BJ (cell line): Measurements from ENCODE around the gene SIN3B. TPM values are rescaled to one million over a fixed set of nuclear protein-coding genes. Genes with fewer than 3 reads are reported as not detected.

Experiments
- CTCF ChIA-PET: fragments of 350-600 bp; formaldehyde crosslinking; extraction: SDS; loops from one replicate; lab custom pipeline; 2021; ENCODE audit warnings: antibody characterized with exemption, inconsistent platforms; lab: Yijun Ruan, JAX
- POLR2A ChIA-PET: fragments of 300-600 bp; sonication (Branson Sonifier 250); formaldehyde crosslinking; extraction: SDS; loops from one replicate; lab custom pipeline; 2021; ENCODE audit warnings: antibody characterized with exemption; lab: Charles Lee
- DNase-seq: peaks from one replicate; pipeline ENCODE4 v3.0.0-alpha.2; 2011; ENCODE audit warnings: low read depth
- H3K27me3 ChIP-seq: 2 replicates; pipeline ENCODE4 v1.6.0; 2011; ENCODE audit warnings: low read length; ENCODE audit not compliant: control insufficient read depth, insufficient read depth
- H3K36me3 ChIP-seq: 2 replicates; pipeline ENCODE4 v1.5.1; 2011; ENCODE audit warnings: low read length; ENCODE audit not compliant: control insufficient read depth, insufficient read depth
- H3K4me3 ChIP-seq: 2 replicates; pipeline ENCODE4 v1.5.1; 2011; ENCODE audit warnings: low read depth, mild to moderate bottlenecking, control low read depth, low read length
- polyA plus RNA-seq: library from polyadenylated mRNA; depleted of rRNA; stranded (reverse); fragments of >200 nt; gene quantifications from 2 replicates; pipeline ENCODE4 v1.2.3, GENCODE V29; 2011
- TF ChIP-seq, protein P1 (sequence below): IDR thresholded peaks from 2 replicates; pipeline ENCODE4 v1.5.1; 2011; ENCODE audit warnings: low read depth, mild to moderate bottlenecking, control low read depth, inconsistent platforms, low read length, moderate library complexity; ENCODE audit not compliant: insufficient read depth

Gene SIN3B
- polyA plus RNA-seq, 1 experiment = 25.5 TPM

DNA sequence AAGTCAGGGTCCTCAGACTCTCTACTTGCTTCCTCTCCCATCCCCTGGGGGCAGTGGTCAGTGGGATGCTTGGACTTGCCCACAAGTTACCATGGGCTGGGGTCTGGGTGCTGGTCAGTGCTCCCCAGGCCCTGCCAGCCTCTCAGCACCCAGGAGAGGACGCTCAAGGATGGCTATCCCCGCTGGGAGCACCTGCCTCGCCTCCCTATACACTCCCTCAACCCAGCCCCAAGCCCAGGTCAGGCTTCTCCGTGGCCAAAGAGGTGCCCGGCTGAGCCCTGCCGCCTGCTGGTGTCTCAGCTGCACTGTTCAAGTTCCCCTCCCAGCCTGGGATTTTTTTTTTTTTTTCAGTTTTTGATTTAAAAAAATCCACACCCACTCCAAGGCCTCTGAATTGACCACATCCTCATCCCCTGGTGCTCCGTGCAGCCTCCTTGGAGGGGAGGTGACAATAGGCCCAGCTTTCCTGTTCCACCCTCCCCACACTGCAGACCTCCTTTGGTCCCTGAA, 70.4 kb downstream of the SIN3B start:
- Histone ChIP-seq H3K27me3 (no peaks in the 10 kb centered on the region), H3K4me3 (no peak overlapping the region), H3K36me3 (no peaks in the 10 kb centered on the region)
- TF ChIP-seq, protein P1, sequence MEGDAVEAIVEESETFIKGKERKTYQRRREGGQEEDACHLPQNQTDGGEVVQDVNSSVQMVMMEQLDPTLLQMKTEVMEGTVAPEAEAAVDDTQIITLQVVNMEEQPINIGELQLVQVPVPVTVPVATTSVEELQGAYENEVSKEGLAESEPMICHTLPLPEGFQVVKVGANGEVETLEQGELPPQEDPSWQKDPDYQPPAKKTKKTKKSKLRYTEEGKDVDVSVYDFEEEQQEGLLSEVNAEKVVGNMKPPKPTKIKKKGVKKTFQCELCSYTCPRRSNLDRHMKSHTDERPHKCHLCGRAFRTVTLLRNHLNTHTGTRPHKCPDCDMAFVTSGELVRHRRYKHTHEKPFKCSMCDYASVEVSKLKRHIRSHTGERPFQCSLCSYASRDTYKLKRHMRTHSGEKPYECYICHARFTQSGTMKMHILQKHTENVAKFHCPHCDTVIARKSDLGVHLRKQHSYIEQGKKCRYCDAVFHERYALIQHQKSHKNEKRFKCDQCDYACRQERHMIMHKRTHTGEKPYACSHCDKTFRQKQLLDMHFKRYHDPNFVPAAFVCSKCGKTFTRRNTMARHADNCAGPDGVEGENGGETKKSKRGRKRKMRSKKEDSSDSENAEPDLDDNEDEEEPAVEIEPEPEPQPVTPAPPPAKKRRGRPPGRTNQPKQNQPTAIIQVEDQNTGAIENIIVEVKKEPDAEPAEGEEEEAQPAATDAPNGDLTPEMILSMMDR = peak; percentile 51
- POLR2A ChIA-PET = no interaction called here
- CTCF ChIA-PET = interaction anchor here (1.5 to 1.8 kb wide), 2 partner anchors 12 to 127 kb away, joined by 3 to 11 read pairs; no protein-coding TSS in a partner anchor
- DNase-seq = no peak

DNA sequence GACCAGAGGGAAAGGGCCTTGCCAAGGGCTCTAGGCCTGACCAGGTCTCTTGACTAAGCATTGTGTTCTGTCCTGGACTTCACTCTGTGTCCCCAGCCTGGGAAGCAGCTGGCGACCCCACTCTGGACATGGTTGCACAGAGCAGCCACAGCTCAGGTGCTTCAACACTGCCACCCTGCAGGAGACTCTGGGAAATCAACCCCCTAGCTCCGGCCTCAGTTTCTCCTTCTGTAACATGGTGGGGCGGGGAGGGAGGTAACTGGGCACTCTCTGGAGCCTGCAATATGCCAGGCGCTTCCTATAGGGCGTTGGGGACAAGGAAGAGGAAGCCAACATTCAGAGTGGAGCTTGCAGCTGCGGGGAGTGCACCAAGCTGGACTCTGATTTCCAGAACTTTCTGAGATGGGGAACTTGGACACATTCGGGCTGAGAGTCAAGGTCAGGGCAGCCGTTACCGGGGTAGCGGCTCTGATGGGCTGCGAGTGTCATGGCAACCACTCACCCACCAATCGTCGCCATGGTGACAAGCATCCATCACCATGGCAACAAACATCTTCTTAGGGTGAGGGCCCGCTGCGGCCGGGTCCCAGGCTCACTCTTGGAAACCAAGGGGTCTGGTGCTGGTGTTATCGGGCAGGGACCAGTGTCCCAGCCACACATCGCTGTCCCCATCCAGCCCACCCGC, 72.4 kb downstream of the SIN3B start:
- ChIA-PET POLR2A (no interaction called here), CTCF (no interaction called here)
- DNase-seq = no peak
- H3K27me3 ChIP-seq = no peaks in the 10 kb centered on the region
- H3K36me3 ChIP-seq = no peaks in the 10 kb centered on the region
- TF ChIP-seq, protein P1 = no peak
- no peak overlapping the region for H3K4me3 ChIP-seq

DNA sequence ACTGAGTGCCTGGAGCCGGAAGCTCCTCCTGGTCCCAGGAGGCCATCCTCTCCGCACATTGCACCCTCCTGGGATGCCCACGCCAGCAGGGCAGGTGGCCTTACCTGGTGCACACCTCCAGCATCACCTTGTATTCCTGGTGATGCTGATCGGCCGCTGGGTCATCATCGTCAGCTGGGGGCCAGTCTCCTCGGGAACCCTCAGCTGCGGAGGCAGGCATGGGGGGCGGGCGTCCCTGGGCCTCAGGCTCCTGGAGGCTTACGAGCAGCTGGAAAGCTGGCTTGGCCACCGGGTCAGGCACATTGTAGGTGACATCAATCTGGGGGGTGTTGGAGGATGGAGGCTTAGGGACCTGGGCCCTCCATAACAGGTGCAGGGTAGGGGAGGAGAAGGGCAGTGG, 73.3 kb downstream of the SIN3B start:
- Histone ChIP-seq H3K4me3 (no peak overlapping the region), H3K36me3 (no peaks in the 10 kb centered on the region), H3K27me3 (no peaks in the 10 kb centered on the region)
- TF ChIP-seq, protein P1 = no peak
- DNase-seq = no peak
- CTCF ChIA-PET = no interaction called here
- POLR2A ChIA-PET = no interaction called here

DNA sequence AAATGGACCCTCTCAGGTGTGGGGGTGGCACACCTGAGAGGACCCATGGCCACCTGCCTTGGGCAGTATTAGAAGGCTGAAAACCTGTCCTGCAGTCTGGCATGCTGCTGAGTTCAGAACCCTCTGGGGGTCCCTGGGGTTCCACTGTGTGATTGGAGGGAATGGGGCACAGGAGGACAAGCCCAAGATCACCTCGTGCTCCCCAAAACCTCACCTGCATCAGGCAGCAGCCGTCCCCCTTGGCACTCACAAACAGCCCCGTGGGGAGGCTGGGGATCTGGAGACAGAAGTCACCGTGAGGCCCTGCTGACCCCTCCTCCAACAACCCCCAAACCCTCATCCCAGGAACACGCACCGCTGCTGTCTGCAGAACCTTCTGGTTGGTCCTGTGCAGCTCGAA, 74.1 kb downstream of the SIN3B start:
- H3K27me3 ChIP-seq = no peaks in the 10 kb centered on the region
- ChIA-PET CTCF (no interaction called here), POLR2A (no interaction called here)
- TF ChIP-seq, protein P1 = no peak
- no peak for DNase-seq
- no peaks in the 10 kb centered on the region for H3K36me3 ChIP-seq
- no peak overlapping the region for H3K4me3 ChIP-seq

DNA sequence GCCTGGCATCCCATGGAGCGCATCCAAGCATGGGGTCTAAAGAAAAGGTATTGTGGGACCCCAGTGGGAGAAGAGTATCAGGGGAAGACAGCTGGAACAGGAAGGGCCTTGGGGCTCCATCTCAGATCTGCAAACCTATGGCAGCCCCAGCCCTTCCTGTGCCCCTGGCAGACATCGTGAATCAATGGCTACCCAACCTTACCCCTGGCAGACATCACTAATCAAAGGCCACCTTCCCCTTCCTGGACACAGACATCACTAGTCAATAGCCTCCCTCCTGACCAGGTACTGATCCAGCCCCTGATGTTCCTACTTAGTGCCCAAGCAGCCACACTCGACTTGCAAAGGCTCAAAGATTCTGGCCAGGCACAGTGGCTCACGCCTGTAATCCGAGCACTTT, 75.4 kb downstream of the SIN3B start:
- ChIA-PET POLR2A (no interaction called here), CTCF (no interaction called here)
- no peaks in the 10 kb centered on the region for H3K27me3 ChIP-seq
- TF ChIP-seq, protein P1 = no peak
- no peak overlapping the region for H3K4me3 ChIP-seq
- H3K36me3 ChIP-seq = no peaks in the 10 kb centered on the region
- DNase-seq = no peak
